Tibial nerve (tissue), 3 donors: ENCODE data around the gene PTPRD.

Source experiments
- CTCF ChIP-seq, 5 experiments: fragments of 200-600 bp in 3 of 5; fragments of 450-650 bp in 2 of 5; sonication (generic) in 3 of 5; IDR thresholded peaks; one replicate each; pipeline ENCODE4 v1.5.1; 2016 to 2019; ENCODE audit warnings: antibody characterized with exemption in 5 of 5, mild to moderate bottlenecking in 3 of 5, moderate library complexity in 2 of 5
- POLR2A ChIP-seq, 2 donors: fragments of 450-650 bp; IDR thresholded peaks; one replicate each; pipeline ENCODE4 v1.6.1; 2017; ENCODE audit warnings: antibody characterized with exemption in 2 of 2, mild to moderate bottlenecking in 2 of 2, moderate library complexity in 2 of 2

- TF ChIP-seq CTCF (IDR thresholded peaks at IDR 0.05): peak in 3 of 5 experiments; percentile 6 to 24 (median 9)
- no peak for TF ChIP-seq POLR2A (IDR thresholded peaks at IDR 0.05)
Observed at GRCh38 chr9:10045598-10045997, 567.2 kb downstream of the PTPRD start.
